ENCODE data around the gene SLC25A41. TPM values are rescaled to one million over a fixed set of nuclear protein-coding genes. Genes with fewer than 3 reads are reported as not detected.

SLC25A41 gene
- total and polyA plus RNA-seq, 9 of the 15 experiments (the other 6 are each of a cell fraction or from before 2014, with no cell fraction given), result 0.08 to 4.2 (median 1.6) TPM

DNA sequence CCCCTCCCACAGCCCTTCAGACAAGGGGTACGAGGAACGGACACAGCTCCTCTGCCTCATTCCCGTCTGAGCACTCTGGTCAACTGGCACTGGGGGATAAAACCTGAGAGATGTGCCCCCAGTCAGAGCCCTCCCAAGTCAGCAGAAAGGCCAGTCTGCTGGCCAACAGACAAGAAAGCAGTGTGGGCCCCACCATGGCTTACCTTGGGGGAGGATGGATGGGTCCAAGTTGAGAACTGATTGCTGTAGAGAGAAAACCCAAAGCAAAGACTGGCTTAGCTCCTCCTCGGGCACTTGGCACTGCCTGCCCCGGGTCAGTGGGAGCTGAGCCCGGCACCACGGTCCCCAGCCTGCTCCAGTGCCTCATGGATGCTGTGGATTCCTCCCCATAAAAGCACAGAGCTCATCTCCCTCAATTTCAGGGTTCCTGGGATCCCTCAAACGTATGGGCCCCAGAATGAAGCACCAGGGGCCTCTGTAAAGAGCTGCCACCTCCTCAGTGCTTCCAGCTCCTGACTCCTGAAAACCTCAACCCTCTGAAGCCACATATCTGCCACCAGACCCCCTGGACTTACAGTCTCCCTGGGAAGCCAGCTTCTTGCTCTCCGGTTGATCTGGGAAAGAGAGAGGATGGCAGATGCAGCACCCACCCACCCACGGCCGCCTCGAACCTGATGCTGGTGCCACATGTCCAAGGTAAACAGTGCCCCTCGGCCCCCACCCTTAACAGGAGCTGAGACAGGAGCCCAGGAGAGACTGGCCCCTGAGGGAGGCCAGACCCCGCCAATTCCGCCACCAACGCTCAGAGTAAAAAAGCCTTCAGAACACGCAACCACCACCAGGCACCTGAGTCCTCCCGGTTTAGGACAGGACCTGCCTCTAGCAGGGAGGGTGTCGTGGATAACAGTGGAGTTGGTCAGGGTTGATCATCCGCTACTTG lies 12.2 kb downstream of the SLC25A41 start:
- H3K79me2 ChIP-seq (ENCODE audit: control insufficient read depth, insufficient read depth, low read length), result peaks cover 63% of the 10 kb centered on the region
- intact Hi-C loops (cut with micrococcal nuclease), result loop anchor here (10.0 kb wide), 2 partner anchors 107 to 257 kb away; no protein-coding TSS in a partner anchor
- ChIA-PET POLR2A (interaction anchor here (1.0 kb wide), 1 partner anchor 317 kb away, joined by 3 read pairs; no protein-coding TSS in a partner anchor), CTCF (ENCODE audit: low intra/inter-chr PET ratio) (no interaction called here)
- no peaks in the 10 kb centered on the region for H3K9me3 ChIP-seq (replicated peaks; ENCODE audit: control insufficient read depth, insufficient read depth, low read depth, low read length)
- H3K36me3 ChIP-seq (ENCODE audit: control insufficient read depth, insufficient read depth, low read length), result peaks cover 70% of the 10 kb centered on the region
- peak; percentile 51; the same call in 1 of the 2 replicates for TF ChIP-seq RBFOX2 (IDR thresholded peaks at IDR 0.05; ENCODE audit: low read depth, low read length)
- TF ChIP-seq, protein P1, sequence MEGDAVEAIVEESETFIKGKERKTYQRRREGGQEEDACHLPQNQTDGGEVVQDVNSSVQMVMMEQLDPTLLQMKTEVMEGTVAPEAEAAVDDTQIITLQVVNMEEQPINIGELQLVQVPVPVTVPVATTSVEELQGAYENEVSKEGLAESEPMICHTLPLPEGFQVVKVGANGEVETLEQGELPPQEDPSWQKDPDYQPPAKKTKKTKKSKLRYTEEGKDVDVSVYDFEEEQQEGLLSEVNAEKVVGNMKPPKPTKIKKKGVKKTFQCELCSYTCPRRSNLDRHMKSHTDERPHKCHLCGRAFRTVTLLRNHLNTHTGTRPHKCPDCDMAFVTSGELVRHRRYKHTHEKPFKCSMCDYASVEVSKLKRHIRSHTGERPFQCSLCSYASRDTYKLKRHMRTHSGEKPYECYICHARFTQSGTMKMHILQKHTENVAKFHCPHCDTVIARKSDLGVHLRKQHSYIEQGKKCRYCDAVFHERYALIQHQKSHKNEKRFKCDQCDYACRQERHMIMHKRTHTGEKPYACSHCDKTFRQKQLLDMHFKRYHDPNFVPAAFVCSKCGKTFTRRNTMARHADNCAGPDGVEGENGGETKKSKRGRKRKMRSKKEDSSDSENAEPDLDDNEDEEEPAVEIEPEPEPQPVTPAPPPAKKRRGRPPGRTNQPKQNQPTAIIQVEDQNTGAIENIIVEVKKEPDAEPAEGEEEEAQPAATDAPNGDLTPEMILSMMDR (IDR thresholded peaks at IDR 0.05 in 2 of 3, conservative IDR thresholded peaks at IDR 0.05 in 1 of 3; ENCODE audit: insufficient read depth in 2 of 3, low read depth in 1 of 3, low read length in 3 of 3), result no peak
- H3K4me3 ChIP-seq, result no peak overlapping the region
- peaks cover 16 to 51% of the 10 kb centered on the region in 2 experiments for H3K4me1 ChIP-seq (replicated peaks in 1 of 2; ENCODE audit: control insufficient read depth in 2 of 2, insufficient read depth in 2 of 2, low read length in 2 of 2)
- H3K9me1 ChIP-seq (ENCODE audit: control insufficient read depth, insufficient read depth, low read length), result peaks cover 11% of the 10 kb centered on the region
- BruUV-seq (replicated peaks), result no TSS peak
- no peak overlapping the region for H3K27ac ChIP-seq (ENCODE audit: extremely low read depth, low read depth, low read length)
- H3K4me2 ChIP-seq (ENCODE audit: insufficient read depth, low read length), result no peak overlapping the region
- no peak overlapping the region for H2AFZ ChIP-seq (ENCODE audit: low read depth, low read length)
- H4K20me1 ChIP-seq (replicated peaks; ENCODE audit: control insufficient read depth, insufficient read depth, low read length), result peaks cover 54% of the 10 kb centered on the region
- no peaks in the 10 kb centered on the region for H3K27me3 ChIP-seq (ENCODE audit: control insufficient read depth in 2 of 2, insufficient read depth in 2 of 2, low read length in 2 of 2)
- FAIRE-seq (no peak), DNase-seq (ENCODE audit: extremely low read depth in 1 of 4, low spot score in 3 of 4) (no peak), ATAC-seq (no peak)
- peak overlapping the region in 1 of 2 experiments; percentile 46; a peak in 3 of 4 replicates for H3K9ac ChIP-seq (ENCODE audit: insufficient read depth in 1 of 2, low read depth in 2 of 2, low read length in 2 of 2)
- WGBS (ENCODE audit: insufficient coverage, low coverage, missing lambda C conversion rate), result 91% methylated on average over 14 of the region's 20 CpGs
- in situ Hi-C loops (cut with MboI), result no loop called here
